RPMI8226 (cell line): Measurements from ENCODE around the gene TMEM120B.
"Not testable (repeated sequence)": the region's sequence is repeated elsewhere in the genome, so short reads cannot be mapped to it uniquely, and the experiment has no call there.

ENCODE experiments used
- DNase-seq: peaks from one replicate; pipeline ENCODE4 v3.0.0-alpha.2; 2015

Gene TMEM120B

DNA sequence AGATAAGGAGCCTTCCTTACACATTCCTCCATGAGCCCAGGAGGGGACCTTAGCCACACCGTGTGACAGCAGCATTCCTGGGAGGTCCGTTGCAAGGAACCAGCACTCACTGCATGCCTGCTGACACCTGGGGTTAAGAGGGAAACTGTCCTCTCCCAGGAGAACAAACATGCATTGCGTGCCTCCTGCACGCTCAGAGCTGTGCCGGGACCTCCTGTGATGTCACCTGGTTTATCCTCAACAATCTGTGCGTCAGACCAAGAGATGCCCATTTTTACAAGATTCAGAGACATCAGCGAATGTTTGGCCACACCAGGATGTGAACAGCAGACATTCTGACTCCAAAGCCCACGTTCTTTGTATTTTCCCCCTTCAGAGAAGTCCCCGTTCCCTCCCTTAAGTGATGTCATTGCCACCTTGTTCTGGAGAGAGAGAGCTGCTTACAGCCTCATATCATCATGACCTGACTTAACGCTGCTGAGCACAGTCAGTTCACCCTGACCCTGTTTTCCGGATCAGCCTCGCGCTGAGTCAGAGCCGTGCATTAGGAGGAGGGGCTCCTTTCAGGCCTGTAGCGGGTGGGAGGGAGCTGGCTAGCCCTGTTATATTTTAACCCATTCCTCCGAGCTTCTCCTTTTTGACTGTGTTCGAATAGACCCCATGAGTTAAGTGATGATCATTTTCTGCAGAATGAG, 36.2 kb downstream of the TMEM120B start:
- no peak for DNase-seq

DNA sequence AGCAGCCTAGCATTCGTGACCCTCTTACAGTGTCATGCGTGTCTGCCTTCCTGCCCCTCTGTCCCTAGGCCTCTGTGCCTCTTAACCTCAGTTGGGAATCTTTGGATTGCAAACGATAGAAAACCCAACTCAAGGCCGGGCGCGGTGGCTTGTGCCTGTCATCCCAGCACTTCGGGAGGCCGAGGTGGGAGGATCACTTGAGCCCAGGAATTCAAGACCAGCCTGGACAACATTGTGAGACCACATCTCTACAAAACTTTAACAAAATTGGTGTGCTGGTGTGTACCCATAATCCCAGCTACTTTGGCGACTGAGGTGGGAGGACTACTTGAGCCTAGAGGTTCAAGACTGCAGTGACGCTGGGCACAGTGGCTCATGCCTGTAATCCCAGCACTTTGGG, 36.7 kb downstream of the TMEM120B start:
- DNase-seq = no peak

DNA sequence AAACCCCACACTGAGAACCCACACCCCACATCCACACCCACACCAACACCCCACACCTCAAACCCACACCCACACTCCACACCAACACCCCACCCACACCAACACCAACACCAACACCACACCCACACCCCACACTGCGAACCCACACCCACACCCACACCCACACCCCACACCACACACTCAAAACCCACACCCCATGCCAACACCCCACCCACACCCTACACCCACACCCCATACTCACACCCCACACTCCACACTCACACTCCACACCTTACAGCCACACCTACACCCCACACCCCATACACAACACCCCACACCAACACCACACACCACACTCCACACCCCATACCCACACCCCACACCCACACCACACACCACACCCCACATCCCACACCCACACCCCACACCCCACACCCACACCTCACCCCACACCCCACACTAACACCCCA, 38.0 kb downstream of the TMEM120B start:
- DNase-seq = no peak

DNA sequence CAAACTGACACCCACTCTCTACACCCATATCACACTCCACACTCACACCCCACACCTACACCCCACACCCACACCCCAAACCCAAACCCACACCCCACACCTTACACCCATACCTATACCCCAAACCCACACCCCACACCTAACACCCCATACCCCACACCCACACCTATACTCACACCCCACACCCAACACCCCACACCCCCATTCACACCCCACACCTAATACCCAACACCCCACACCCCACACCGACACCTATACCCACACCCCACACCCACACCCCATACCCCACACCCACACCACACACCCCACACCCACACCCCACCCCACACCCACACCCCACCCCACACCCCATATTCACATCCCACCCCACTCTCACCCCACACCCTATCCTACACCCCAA, 38.5 kb downstream of the TMEM120B start:
- no peak for DNase-seq

DNA sequence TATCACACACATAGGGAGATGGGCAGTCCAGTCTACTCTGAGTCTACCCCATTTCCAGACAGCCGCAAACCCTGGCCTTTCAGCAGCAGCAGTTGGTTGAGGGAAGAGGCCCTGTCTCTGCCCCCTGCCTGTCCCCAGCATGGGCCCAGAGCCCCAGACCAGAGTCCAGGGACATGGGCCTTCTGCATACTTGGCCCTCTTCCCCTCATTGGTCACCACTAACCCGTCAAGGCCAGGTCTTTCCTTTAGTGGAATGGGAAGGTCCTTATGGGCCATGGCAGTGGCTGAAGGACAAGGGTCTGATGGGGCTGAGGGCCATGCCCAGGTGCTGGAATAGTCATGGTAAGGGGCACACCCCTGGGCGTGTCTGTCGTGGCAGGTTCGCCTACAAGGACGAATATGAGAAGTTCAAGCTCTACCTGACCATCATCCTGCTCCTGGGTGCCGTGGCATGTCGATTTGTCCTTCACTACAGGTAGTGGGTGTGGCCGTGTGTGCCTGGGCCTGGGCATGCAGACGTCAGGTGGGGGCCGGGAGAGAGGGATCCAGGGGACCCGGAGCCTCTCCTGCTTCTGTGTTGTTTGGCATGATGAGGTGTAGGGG, 39.3 kb downstream of the TMEM120B start:
- no peak for DNase-seq

DNA sequence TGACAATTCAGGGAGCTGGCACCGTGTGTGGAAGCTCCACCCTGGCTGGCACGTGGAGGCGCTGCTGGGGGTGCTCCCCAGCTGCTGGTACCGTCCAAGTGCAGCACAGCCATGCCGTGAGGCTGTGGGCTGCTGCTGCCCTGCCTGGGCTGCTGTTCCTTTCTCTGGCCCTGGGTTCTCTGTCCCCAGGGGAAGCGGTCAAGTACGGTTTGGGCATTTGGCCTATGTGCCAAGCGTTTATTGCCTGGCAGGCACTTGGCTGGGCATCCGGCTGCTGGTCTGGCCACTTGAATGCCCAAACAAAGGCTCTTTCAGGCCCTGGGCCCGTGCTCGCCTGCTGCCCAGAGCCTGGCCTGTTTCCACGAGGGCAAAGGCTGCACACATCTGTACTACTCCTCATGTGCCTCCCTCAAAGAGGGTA, 41.3 kb downstream of the TMEM120B start:
- DNase-seq = no peak

DNA sequence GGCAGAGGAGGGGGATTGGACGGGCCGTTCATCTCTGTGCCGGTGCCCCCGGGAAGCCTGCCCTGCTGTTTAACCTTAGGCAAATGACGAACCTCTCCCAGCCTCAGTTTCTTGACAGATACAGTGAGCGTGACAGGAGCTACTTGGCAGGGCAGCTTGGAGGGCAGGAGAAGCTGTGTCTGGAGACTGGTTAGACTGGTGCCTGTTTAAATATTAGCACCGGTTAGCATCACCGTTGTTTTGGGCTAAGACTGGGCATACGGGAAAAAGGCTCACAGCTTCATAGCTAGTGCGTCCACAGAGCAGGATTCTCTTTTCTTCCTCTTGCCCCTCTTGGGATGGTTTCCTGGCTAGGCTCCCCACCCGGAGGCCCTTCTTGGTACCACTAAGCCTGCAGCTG, 42.3 kb downstream of the TMEM120B start:
- no peak for DNase-seq

DNA sequence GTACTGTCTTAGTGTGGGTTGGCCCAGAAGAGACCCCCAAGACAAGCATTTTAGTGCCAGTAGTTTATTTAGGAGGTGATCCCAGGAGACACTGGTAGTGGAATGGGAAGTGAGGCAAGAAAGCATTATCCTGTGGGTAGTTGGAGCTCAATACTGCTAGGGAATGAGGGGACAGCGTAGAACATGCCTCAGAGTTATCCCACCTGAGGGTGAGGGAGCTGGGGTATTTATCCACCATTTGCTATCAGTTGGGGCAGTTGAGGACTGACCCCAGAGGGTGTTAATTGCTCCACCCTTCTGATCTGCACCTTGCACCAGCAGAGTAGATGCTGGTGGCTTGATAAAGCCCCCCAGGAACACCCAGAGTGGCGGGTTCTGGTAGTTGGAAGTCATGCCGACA, 43.0 kb downstream of the TMEM120B start:
- no peak for DNase-seq

DNA sequence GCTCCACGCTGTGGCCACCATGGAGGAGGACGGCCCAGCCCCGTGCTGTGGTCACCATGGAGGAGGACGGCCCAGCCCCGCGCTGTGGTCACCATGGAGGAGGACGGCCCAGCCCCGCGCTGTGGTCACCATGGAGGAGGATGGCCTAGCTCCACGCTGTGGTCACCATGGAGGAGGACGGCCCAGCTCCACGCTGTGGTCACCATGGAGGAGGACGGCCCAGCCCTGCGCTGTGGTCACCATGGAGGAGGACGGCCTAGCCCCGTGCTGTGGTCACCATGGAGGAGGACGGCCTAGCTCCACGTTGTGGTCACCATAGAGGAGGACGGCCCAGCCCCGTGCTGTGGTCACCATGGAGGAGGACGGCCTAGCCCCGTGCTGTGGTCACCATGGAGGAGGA, 46.0 kb downstream of the TMEM120B start:
- DNase-seq = not testable (repeated sequence)

DNA sequence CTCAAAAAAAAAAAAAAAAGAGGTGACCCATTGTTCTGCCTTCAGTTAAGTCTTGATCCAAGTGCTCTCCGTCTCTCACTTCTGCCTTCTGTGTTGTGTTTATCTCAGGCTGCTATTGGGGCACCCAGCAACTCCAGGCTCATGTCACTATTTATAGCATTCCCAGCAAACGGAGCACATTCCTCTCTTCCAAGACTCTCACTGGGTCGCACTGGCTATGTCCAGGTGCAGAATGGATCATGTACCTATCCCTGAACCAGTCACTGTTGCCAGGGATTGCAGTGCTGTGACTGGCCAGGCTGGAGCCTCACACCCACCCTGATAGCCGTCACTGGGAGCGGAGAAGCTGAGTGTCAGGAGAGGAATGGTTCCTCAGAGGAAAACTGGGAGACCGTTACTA, 49.7 kb downstream of the TMEM120B start:
- no peak for DNase-seq

DNA sequence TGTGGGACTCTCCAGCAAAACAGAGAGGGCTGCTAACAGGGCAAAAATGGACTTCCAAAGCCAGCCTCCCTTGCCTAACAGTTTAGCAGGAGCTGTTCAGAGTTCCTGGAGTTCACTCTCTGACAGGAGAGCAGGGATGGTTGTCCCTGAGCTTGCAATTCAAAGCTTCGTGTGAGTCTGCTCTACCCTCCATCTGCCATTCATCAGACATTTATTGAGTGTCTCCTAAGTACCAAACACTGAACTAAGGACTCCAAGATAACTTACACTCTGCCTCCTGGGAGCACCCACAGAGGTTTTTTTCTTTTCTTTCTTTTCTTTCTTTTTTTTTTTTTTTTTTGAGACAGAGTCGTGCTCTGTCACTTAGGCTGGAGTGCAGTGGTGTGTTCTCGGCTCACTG, 52.3 kb downstream of the TMEM120B start:
- no peak for DNase-seq

DNA sequence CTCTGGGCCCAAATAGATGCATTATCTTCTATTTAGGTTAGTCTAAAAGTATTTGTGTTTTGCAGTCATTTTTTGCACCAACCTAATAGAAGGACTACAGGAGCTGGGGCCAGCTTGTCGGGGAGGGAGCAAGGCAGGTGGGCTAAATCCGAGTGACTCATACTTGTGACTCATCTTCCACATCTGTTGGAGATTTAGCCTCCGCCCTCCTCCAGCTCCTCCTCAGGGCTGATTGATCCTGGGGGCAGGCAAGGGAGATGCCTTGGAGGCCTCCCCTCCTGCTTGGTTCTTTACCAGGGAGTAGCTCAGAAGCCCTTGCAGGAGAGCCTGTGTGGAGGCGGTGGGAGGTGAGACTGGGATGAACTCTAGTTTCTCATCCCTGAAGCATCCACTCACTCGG, 53.0 kb downstream of the TMEM120B start:
- no peak for DNase-seq

DNA sequence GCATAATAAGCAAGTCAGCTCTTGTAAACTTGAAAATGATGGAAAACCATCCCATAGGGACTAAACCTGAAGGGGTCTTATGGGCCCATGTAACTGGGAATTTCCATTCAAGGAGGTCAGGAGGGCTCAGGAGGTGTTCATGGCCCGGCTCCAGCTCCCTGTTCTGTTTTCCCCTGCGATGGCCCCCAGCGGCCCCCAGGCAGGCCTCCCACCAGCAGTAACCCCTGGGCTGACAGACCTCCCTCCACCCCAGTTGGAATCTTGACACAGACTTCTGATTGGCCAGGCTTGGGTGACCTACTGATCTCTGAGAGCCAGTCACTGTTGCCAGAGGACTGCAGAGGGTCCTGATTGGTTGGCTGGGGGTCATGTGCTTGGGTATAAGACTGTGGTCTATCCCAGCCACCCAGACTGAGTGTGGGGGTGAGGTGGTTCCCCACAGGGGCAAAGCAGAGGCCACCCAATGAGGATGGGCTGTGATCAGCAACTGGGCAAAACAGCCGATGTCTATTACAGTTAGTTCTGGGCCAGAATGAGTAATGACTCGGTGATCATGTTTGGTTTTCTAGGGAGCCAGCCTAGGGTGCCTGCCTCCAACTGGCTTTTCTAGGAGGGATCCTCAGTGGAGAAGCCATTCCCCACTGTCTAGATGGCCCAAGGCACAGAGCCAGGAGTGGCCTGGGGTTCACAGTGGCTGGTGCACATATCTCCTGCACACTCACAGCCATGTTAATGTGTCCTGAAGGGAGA, 53.9 kb downstream of the TMEM120B start:
- DNase-seq = no peak

DNA sequence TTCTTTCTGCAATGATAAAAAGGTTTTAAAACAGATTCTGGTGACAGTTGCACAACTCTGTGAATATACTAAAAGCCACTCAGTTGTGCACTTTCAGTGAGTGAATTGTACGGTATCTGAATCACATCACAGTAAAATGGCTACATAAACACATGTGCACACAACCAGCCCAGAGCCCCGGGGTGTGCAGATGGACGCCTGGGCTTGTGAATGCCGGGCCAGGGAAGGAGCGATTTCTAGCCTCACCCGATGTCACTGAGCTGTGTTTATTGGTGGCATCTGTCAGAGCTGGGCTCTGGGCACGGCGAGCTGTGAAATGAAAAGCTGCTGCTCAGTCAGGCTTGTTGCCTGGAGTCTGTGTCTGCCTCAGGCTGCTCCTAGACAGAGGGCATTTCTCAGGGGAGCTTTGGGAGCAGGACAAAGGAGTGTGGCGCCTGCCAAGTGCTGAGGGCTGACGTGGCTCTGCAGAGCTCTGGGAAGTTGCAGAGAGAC, 55.0 kb downstream of the TMEM120B start:
- DNase-seq = no peak

DNA sequence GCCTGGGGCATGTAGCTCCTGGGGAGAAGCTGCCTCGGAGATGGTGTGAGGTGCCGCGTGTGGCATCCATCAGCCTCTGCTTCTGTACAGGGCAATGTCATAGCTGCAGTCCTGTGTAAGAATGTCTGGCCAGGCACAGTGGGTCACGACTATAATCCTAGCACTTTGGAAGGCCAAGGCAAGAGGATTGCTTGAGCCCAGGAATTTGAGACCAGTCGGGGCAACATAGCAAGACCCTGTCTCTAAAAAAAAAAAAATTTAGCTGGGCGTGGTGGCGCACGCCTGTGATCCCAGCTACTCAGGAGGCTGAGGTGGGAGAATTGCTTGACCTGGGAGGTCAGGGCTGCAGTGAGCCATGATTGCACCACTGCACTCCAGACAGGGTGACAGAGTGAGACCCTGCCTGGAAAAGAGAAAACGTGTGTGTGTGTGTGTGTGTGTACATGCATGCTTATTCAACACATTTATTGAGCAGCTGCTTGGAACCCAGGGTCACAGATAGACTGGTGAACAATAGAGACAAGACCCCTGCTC, 56.8 kb downstream of the TMEM120B start:
- DNase-seq = no peak

DNA sequence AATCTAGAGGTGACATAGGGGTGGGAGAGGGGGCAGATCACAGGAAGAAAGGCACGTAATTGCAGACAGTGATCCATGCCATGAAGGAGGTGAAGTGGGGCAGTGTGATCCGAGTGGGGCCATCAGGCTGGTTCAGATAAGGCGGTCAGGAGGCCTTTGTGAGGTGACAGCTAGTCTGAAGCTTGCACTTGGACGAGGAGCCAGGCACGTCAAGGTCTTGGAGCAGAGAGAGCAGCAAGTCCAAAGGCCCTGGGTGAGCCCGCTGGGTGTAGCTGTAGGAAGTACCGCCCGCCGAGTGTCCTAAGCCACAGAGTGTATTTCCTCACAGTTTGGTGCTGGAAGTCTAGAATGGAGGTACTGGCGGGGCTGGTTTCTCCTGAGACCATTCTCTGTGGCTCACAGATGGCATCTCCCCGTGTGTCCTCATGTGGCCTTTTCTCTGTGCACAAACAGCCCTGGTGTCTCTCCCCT, 57.3 kb downstream of the TMEM120B start:
- DNase-seq = no peak

DNA sequence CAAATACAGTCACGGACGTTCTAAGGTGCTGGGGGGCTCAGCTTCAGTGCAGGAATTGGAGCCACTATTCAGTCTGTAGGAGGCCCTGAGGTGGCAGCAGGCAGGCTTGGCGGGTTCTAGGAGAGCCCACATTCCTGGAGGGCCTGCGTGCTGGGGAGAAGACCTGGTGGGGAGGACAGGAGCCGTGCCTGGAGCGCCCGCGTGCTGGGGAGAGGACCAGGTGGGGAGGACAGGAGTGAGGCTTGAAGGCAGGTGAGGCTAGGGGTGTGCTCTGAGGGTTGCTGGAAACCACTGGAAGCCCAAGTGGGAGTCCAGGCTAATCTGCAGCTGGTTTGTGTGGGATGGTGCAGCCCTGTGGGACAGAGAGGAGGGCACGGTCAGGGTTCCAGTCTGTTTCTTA, 57.8 kb downstream of the TMEM120B start:
- DNase-seq = no peak

DNA sequence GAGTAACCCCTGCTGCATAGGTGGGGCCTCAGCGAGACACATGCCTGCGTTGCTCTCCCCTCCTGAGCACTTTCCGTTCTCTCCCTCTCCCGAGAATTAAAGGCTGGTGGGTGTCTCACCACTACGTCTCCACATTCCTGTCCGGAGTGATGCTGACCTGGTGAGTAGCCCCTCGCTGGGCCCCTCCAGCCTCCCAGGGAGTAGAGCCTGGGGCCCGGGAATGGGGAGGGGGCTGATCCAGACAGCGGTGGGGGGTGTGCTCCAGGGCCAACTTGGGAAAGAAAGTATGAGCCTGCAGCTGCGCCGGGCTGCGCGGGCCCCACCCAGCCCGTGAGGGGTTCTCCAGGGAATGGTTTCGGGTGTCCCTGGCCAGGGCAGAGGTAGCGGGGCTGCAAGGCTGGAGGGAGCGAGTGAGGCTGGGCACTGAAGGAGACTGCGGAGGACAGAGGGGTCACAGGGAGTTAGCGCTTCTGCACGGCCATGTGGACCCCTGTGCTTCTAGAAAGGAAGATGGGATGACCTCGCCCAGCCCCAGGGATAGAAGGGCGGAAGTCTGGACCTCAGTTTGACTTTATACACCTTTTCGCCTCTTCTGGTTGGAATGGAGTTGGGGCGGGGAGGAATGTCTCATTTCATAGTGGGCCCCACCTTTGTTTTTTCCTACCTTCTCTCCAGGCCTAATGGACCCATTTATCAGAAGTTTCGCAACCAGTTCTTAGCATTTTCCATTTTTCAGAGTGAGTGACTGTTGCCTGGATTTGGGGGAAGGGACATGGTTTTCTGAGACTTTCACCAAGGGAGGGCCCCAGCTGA, 58.5 kb downstream of the TMEM120B start:
- no peak for DNase-seq

DNA sequence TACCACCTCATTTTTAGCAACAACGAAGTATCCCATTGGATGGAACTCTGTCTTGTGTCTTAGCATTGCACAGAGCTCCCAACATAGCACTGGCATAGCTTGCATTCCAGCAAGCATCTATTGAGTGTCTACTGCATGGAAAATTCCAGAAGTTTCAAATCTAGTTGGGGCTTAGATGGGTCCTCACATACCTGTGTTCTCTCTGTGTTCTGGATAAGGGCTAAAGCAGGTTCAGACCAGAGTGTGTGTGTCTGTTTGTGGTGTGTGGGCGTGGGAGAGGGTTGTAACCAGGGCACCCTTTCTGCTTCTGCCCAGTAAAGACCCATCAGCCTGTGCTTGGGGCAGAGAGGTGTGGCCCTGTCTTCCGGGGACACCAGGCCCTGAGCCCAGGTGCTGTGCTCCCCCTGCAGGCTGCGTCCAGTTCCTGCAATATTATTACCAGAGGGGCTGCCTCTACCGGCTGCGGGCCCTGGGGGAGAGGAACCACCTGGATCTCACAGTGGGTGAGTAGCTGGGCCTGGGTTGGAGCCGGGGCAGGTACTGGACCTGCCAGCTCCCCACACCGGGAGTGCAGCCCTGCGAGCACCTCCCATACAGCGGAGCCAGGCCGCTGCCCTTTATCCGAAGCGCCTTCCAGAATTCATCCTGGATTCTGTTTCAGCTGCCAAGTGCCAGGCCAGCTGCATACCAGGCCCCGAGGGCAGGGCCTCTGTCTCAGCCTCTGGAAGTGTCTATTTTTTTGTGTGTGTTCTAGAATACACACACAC, 60.6 kb downstream of the TMEM120B start:
- peak; percentile 77 for DNase-seq

DNA sequence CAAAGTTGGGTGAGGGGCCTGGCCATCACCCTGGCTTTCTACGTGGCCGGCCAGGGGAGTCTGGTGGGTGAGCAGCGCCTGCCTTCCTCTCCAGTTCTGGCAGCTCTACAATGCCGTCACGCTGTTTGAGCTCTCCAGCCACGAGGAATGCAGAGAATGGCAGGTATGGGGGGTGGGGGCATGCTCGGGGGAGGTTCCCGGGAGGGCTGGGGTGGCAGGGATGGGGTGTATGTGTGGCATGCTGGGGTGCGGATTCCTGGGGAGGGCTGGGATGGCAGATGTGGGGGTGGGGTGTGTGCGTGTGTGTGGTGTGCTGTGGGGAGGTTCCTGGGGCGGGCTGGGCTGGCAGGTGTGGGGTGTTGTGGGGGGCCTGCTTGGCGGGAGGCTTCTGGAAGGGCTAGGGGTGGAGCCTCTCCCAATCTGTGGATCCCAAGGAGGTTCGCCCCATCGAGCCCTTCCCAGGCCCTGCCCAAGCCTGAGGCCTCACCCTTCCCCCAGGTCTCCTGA, 62.5 kb downstream of the TMEM120B start:
- no peak for DNase-seq

DNA sequence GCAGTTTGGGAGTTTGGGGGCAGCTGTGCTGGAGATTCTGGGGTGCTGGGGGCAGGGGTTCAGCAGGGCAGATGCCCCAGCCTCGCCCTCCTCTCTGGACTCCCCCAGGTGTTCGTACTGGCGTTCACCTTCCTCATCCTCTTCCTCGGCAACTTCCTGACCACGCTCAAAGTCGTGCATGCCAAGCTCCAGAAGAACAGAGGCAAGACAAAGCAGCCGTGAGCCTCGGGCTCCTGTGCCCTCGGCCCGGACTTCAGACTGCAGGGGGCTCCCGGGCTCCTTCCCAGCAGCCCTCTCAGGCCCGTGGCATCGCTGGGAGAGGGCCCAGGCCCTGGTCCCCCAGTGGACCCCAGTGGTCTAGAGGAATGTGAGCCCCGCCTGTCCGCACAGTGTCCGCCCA, 62.9 kb downstream of the TMEM120B start:
- no peak for DNase-seq
